ENCODE data around the gene DRD1.
A peak's percentile ranks its signal among the peaks of the same experiment; 100 is the strongest.
"Not testable (repeated sequence)": the region's sequence is repeated elsewhere in the genome, so short reads cannot be mapped to it uniquely, and the experiment has no call there.

Gene DRD1

GRCh38 chr5:175467983-175468690 is 24.2 kb upstream of the DRD1 start:
- DNase-seq: no peak

GRCh38 chr5:175466700-175467318 is 22.8 kb upstream of the DRD1 start:
- no peak for DNase-seq

GRCh38 chr5:175465282-175465681 is 21.3 kb upstream of the DRD1 start:
- no peak for DNase-seq

GRCh38 chr5:175464942-175465233 is 20.9 kb upstream of the DRD1 start:
- DNase-seq: no peak

- DNase-seq: peak; percentile 15 to 57
Measured at GRCh38 chr5:175464074-175464941, 20.3 kb upstream of the DRD1 start.

GRCh38 chr5:175463641-175464040 is 19.7 kb upstream of the DRD1 start:
- DNase-seq: no peak

- DNase-seq: no peak
Measured at GRCh38 chr5:175461370-175461769, 17.4 kb upstream of the DRD1 start.

GRCh38 chr5:175460552-175460951 is 16.6 kb upstream of the DRD1 start:
- DNase-seq: no peak

- peak in 1 of 2 experiments; percentile 19 for DNase-seq
Measured at GRCh38 chr5:175460126-175460525, 16.1 kb upstream of the DRD1 start.

GRCh38 chr5:175457466-175457865 is 13.5 kb upstream of the DRD1 start:
- no peak for DNase-seq

GRCh38 chr5:175456105-175456742 is 12.2 kb upstream of the DRD1 start:
- DNase-seq: no peak

- DNase-seq: not testable (repeated sequence)
Measured at GRCh38 chr5:175454338-175454737, 10.4 kb upstream of the DRD1 start.

- DNase-seq: no peak
Measured at GRCh38 chr5:175452166-175452565, 8.2 kb upstream of the DRD1 start.

- DNase-seq: no peak
Measured at GRCh38 chr5:175448276-175448675, 4.3 kb upstream of the DRD1 start.

GRCh38 chr5:175447571-175447970 is 3.6 kb upstream of the DRD1 start:
- no peak for DNase-seq

- DNase-seq: not testable (repeated sequence)
Measured at GRCh38 chr5:175446378-175446777, 2.4 kb upstream of the DRD1 start.

GRCh38 chr5:175444905-175445456 is 999 bp upstream of the DRD1 start:
- no peak for DNase-seq

GRCh38 chr5:175443514-175444059 is 395 bp downstream of the DRD1 start:
- no peak for DNase-seq

- no peak for DNase-seq
Measured at GRCh38 chr5:175438234-175438857, 5.6 kb downstream of the DRD1 start.

- no peak for DNase-seq
Measured at GRCh38 chr5:175436359-175436758, 7.6 kb downstream of the DRD1 start.

- no peak for DNase-seq
Measured at GRCh38 chr5:175434800-175435199, 9.2 kb downstream of the DRD1 start.

- DNase-seq: no peak
Measured at GRCh38 chr5:175427762-175428161, 16.2 kb downstream of the DRD1 start.
